ENCODE data around the gene FER1L5.

The FER1L5 gene

DNA sequence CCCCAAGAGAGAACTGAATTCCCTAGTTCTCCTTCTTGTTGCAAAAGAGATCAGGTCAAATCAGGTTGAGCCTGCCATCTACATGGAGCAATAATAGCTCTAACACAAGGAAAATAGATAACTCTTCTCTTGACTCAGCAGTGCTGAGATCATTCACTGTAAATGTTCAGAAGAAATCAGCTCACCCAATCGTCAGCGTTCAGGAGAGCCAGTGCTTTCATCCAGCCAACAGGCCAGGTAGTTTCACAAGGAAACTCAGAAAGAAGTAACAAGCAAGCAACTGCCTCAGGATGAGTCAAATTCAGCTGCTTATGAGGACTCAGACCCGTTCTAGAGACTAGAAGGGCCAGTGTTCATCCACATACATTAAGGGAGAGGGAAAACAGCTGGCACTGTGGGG is 91.4 kb downstream of the FER1L5 start:
- H3K9me3 ChIP-seq: no peaks in the 10 kb centered on the region
- H3K4me1 ChIP-seq: no peaks in the 10 kb centered on the region
- H3K4me3 ChIP-seq (ENCODE audit: low read depth, low read length): no peak overlapping the region
- DNase-seq: no peak
- H3K36me3 ChIP-seq: no peaks in the 10 kb centered on the region; the same call in 1 of the 2 replicates
- TF ChIP-seq CTCF (IDR thresholded peaks at IDR 0.05; ENCODE audit: low read depth, low read length): no peak
- no peaks in the 10 kb centered on the region for H3K27me3 ChIP-seq

GRCh38 chr2:96734880-96735583 is 92.5 kb downstream of the FER1L5 start:
- DNase-seq: peak; percentile 8
- no peak for TF ChIP-seq CTCF (IDR thresholded peaks at IDR 0.05; ENCODE audit: low read depth, low read length)
- no peak overlapping the region for H3K4me3 ChIP-seq (ENCODE audit: low read depth, low read length)
- H3K36me3 ChIP-seq: no peaks in the 10 kb centered on the region; the same call in 1 of the 2 replicates
- no peaks in the 10 kb centered on the region for H3K27me3 ChIP-seq
- H3K9me3 ChIP-seq: no peaks in the 10 kb centered on the region
- no peaks in the 10 kb centered on the region for H3K4me1 ChIP-seq

DNA sequence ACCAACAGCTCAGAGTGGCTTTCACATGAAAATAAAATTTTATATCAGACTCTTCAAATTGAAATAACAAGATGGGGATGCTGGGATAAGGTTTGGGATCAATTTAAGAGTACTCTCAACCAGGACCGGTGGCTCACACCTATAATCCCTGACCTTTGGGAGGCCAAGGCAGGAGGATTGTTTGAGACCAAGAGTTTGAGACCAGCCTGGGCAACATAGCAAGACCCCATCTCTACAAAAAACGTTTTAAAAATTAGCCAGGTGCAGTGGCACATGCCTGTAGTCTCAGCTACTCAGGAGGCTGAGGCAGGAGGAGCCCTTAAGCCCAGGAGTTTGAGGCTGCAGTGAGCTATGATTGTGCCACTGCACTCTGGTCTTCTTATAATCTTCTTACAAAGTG is 94.7 kb downstream of the FER1L5 start:
- TF ChIP-seq CTCF (IDR thresholded peaks at IDR 0.05; ENCODE audit: low read depth, low read length): no peak
- Histone ChIP-seq H3K36me3 (no peaks in the 10 kb centered on the region), H3K27me3 (no peaks in the 10 kb centered on the region), H3K9me3 (no peaks in the 10 kb centered on the region), H3K4me1 (no peaks in the 10 kb centered on the region), H3K4me3 (ENCODE audit: low read depth, low read length) (no peak overlapping the region)
- DNase-seq: no peak

DNA sequence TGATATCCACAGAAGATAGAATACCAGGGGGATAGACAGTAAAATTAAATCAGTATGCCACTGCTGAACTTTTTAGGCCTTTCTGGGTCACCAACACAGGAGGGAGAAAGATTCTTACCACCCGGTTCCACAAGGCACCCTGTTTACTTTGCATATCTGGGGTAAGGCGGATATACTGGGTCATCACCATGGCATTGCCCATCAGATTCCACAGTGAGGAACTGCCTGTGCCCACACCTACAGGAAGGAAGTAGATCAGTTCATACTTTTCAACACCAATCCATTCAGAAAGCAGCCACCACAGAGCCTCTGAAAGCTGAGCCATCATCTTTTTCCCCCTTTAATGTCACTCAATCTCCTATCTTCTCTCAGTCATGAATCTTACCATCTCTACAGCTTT is 95.3 kb downstream of the FER1L5 start:
- Histone ChIP-seq H3K4me1 (no peaks in the 10 kb centered on the region), H3K4me3 (ENCODE audit: low read depth, low read length) (no peak overlapping the region), H3K9me3 (no peaks in the 10 kb centered on the region), H3K36me3 (no peaks in the 10 kb centered on the region), H3K27me3 (no peaks in the 10 kb centered on the region)
- no peak for DNase-seq
- no peak for TF ChIP-seq CTCF (IDR thresholded peaks at IDR 0.05; ENCODE audit: low read depth, low read length)

- H3K4me3 ChIP-seq (ENCODE audit: low read depth, low read length): peak overlapping the region; percentile 74
- H3K9me3 ChIP-seq: no peaks in the 10 kb centered on the region
- no peaks in the 10 kb centered on the region for H3K4me1 ChIP-seq
Observed at GRCh38 chr2:96739076-96739632, 96.6 kb downstream of the FER1L5 start.

More at GRCh38 chr2:96739076-96739632, 96.6 kb downstream of the FER1L5 start:
- Histone ChIP-seq H3K36me3 (no peaks in the 10 kb centered on the region), H3K27me3 (no peaks in the 10 kb centered on the region)
- TF ChIP-seq CTCF (IDR thresholded peaks at IDR 0.05; ENCODE audit: low read depth, low read length): no peak
- DNase-seq: no peak
